SK-N-SH (cell line): ENCODE measurements around the gene ABHD17B. TPM values are rescaled to one million over a fixed set of nuclear protein-coding genes. Genes with fewer than 3 reads are reported as not detected.

Source experiments
- CTCF ChIA-PET: fragments of 300-600, 350-600 bp; formaldehyde crosslinking; extraction: SDS; loops from one replicate; lab custom pipeline; 2021; lab: Yijun Ruan, JAX
- POLR2A ChIA-PET: fragments of 350-600 bp; sonication (Branson Sonifier 250); formaldehyde crosslinking; extraction: SDS; loops from one replicate; lab custom pipeline; 2020; ENCODE audit warnings: antibody characterized with exemption, inconsistent platforms; lab: Yijun Ruan, JAX
- DNase-seq: peaks from one replicate; pipeline ENCODE4 v3.0.0; 2012
- H2AFZ ChIP-seq: fragments of 200-600 bp; sonication (generic); 2 replicates; pipeline ENCODE4 v1.8.1; 2016; ENCODE audit warnings: antibody characterized with exemption, mild to moderate bottlenecking, low read depth
- H3F3A ChIP-seq: fragments of 200-600 bp; sonication (generic); replicated peaks from 2 replicates; pipeline ENCODE3; 2016; ENCODE audit warnings: antibody characterized with exemption, mild to moderate bottlenecking; ENCODE audit not compliant: insufficient read depth
- H3K27ac ChIP-seq, 2 experiments: fragments of 200-500 bp in 1 of 2; fragments of 200-600 bp in 1 of 2; sonication (Bioruptor generic) in 1 of 2; sonication (generic), shearing (Covaris generic) in 1 of 2; 2 replicates each; pipeline versions ENCODE4 v1.5.1 to v1.6.1; 2014 to 2016; ENCODE audit warnings: low read depth in 2 of 2, inconsistent platforms in 1 of 2, low read length in 1 of 2, mild to moderate bottlenecking in 1 of 2, mixed read lengths in 1 of 2
- H3K27me3 ChIP-seq: fragments of 200-600 bp; sonication (generic), shearing (Covaris generic); 2 replicates; pipeline ENCODE4 v1.6.1; 2016; ENCODE audit warnings: mixed run types; ENCODE audit not compliant: insufficient read depth
- H3K36me3 ChIP-seq, 2 experiments: fragments of 200-500 bp in 1 of 2; fragments of 200-600 bp in 1 of 2; sonication (Bioruptor generic) in 1 of 2; sonication (generic) in 1 of 2; replicated peaks in 1 of 2; 2 replicates each; pipeline versions ENCODE3 to v1.5.1; 2014 to 2016; ENCODE audit warnings: low read length in 1 of 2, mild to moderate bottlenecking in 1 of 2; ENCODE audit not compliant: insufficient read depth in 2 of 2, control insufficient read depth in 1 of 2
- H3K4me1 ChIP-seq, 2 experiments: fragments of 200-500 bp in 1 of 2; fragments of 200-600 bp in 1 of 2; sonication (Bioruptor generic) in 1 of 2; sonication (generic), shearing (Covaris generic) in 1 of 2; 2 replicates each; pipeline versions ENCODE4 v1.5.1 to v1.6.1; 2014 to 2016; ENCODE audit warnings: low read depth in 1 of 2, low read length in 1 of 2, mixed run types in 1 of 2; ENCODE audit not compliant: insufficient read depth in 2 of 2, control insufficient read depth in 1 of 2
- H3K4me2 ChIP-seq: fragments of 200-600 bp; sonication (generic), shearing (Covaris generic); 2 replicates; pipeline ENCODE4 v1.6.1; 2017; ENCODE audit warnings: mixed run types
- H3K4me3 ChIP-seq, 2 experiments: fragments of 200-500 bp in 1 of 2; fragments of 200-600 bp in 1 of 2; sonication (Bioruptor generic) in 1 of 2; sonication (generic), shearing (Covaris generic) in 1 of 2; 2 replicates each; pipeline versions ENCODE4 v1.5.1 to v1.8.1; 2014 to 2016; ENCODE audit warnings: low read depth in 2 of 2, inconsistent platforms in 1 of 2, low read length in 1 of 2, mild to moderate bottlenecking in 1 of 2, mixed read lengths in 1 of 2, moderate library complexity in 1 of 2
- H3K79me2 ChIP-seq: fragments of 200-600 bp; sonication (generic); 2 replicates; pipeline ENCODE4 v1.8.1; 2017; ENCODE audit warnings: mild to moderate bottlenecking; ENCODE audit not compliant: insufficient read depth
- H3K9ac ChIP-seq: fragments of 200-600 bp; sonication (generic); 2 replicates; pipeline ENCODE4 v1.6.1; 2017; ENCODE audit warnings: mixed run types
- H3K9me2 ChIP-seq: fragments of 200-600 bp; sonication (generic); 2 replicates; pipeline ENCODE4 v1.6.1; 2017; ENCODE audit warnings: mixed run types
- H3K9me3 ChIP-seq: fragments of 200-600 bp; sonication (generic); 2 replicates; pipeline ENCODE4 v1.6.1; 2017; ENCODE audit warnings: mixed run types, mild to moderate bottlenecking, moderate library complexity
- H4K20me1 ChIP-seq: fragments of 200-600 bp; sonication (generic); 2 replicates; pipeline ENCODE4 v1.6.1; 2017; ENCODE audit warnings: mild to moderate bottlenecking, mixed run types; ENCODE audit not compliant: insufficient read depth
- ELF1 ChIP-seq: IDR thresholded peaks from 2 replicates; pipeline ENCODE4 v1.4.0; 2012
- EP300 ChIP-seq, 2 experiments: IDR thresholded peaks; 2 replicates each; pipeline versions ENCODE4 v1.4.0 to v1.6.1; 2012; ENCODE audit warnings: borderline replicate concordance in 1 of 2, low read depth in 1 of 2, low read length in 1 of 2
- EZH2phosphoT487 ChIP-seq: fragments of 200-600 bp; sonication (generic); IDR thresholded peaks from 2 replicates; pipeline ENCODE4 v1.6.1; 2017; ENCODE audit warnings: low read depth, mixed run types, mild to moderate bottlenecking, antibody characterized with exemption, moderate library complexity, borderline replicate concordance
- FOXM1 ChIP-seq: IDR thresholded peaks from 2 replicates; pipeline ENCODE4 v1.4.0; 2012; ENCODE audit warnings: low read depth, mild to moderate bottlenecking
- MAX ChIP-seq: IDR thresholded peaks from 2 replicates; pipeline ENCODE4 v1.4.0; 2012; ENCODE audit warnings: low read depth
- MXI1 ChIP-seq: IDR thresholded peaks from 2 replicates; pipeline ENCODE4 v1.6.1; 2012; ENCODE audit warnings: mild to moderate bottlenecking, low read depth, low read length, improper control_type of control experiment
- NFIC ChIP-seq: IDR thresholded peaks from 2 replicates; pipeline ENCODE4 v1.4.0; 2012; ENCODE audit warnings: borderline replicate concordance
- NRF1 ChIP-seq: IDR thresholded peaks from 2 replicates; pipeline ENCODE4 v1.6.1; 2012; ENCODE audit warnings: low read depth, mild to moderate bottlenecking, low read length
- PBX3 ChIP-seq: IDR thresholded peaks from 2 replicates; pipeline ENCODE4; 2012
- POLR2AphosphoS5 ChIP-seq: IDR thresholded peaks from 2 replicates; pipeline ENCODE4 v1.6.1; 2012; ENCODE audit warnings: low read depth, low read length
- RCOR1 ChIP-seq: fragments of 150-350 bp; IDR thresholded peaks from 2 replicates; pipeline ENCODE4 v1.6.1; 2017; ENCODE audit warnings: antibody characterized with exemption, low read length
- REST ChIP-seq: IDR thresholded peaks from 2 replicates; pipeline ENCODE4 v1.6.1; 2012; ENCODE audit warnings: mild to moderate bottlenecking, low read depth, low read length, moderate library complexity
- YY1 ChIP-seq: IDR thresholded peaks from 2 replicates; pipeline ENCODE4 v1.4.0; 2012; ENCODE audit warnings: low read depth, mild to moderate bottlenecking
- ZBTB33 ChIP-seq: IDR thresholded peaks from 2 replicates; pipeline ENCODE4 v1.4.0; 2012; ENCODE audit warnings: low read depth, borderline replicate concordance
- polyA plus RNA-seq, 3 experiments: library from polyadenylated mRNA; depleted of rRNA; stranded (reverse); fragments of >200 nt; gene quantifications; 2 replicates each; pipeline ENCODE4 v1.2.3, GENCODE V29; 2012

The ABHD17B gene
- polyA plus RNA-seq, 1 of the 3 experiments (the other 2 are of a cell fraction), result 7.3 TPM

- Histone ChIP-seq H3K9ac (no peak overlapping the region), H3K79me2 (peaks cover 75% of the 10 kb centered on the region), H4K20me1 (peaks cover 54% of the 10 kb centered on the region), H3K4me2 (no peak overlapping the region), H3K9me2 (no peaks in the 10 kb centered on the region), H3K4me3 (no peak overlapping the region), H3K9me3 (no peaks in the 10 kb centered on the region), H3K4me1 (no peaks in the 10 kb centered on the region; a peak in 1 of 4 replicates), H2AFZ (no peak overlapping the region), H3F3A (no peaks in the 10 kb centered on the region), H3K27me3 (no peaks in the 10 kb centered on the region), H3K27ac (no peak overlapping the region), H3K36me3 (no peaks in the 10 kb centered on the region)
- ChIA-PET POLR2A (no interaction called here), CTCF (interaction anchor here (0.6 to 0.7 kb wide), 2 partner anchors 117 to 128 kb away, joined by 3 read pairs; no protein-coding TSS in a partner anchor)
- TF ChIP-seq NFIC, result no peak
- no peak for TF ChIP-seq ELF1
- no peak for TF ChIP-seq MAX
- no peak for TF ChIP-seq FOXM1
- no peak for TF ChIP-seq EZH2phosphoT487
- TF ChIP-seq RCOR1, result no peak
- no peak for TF ChIP-seq MXI1
- no peak for TF ChIP-seq POLR2AphosphoS5
- no peak for TF ChIP-seq YY1
- TF ChIP-seq REST, result no peak
- no peak for TF ChIP-seq ZBTB33
- no peak for TF ChIP-seq EP300 (IDR thresholded peaks at IDR 0.05; ENCODE audit: borderline replicate concordance in 1 of 2, low read depth in 1 of 2, low read length in 1 of 2)
- no peak for TF ChIP-seq PBX3
- no peak for TF ChIP-seq NRF1
- DNase-seq, result no peak
Observed at GRCh38 chr9:71896761-71897160, 14.2 kb downstream of the ABHD17B start.
